GM12878 (cell line): ENCODE data around the gene CNOT8. TPM values are rescaled to one million over a fixed set of nuclear protein-coding genes. Genes with fewer than 3 reads are reported as not detected.

ENCODE experiments used
- ATAC-seq: fragments of 200-7000 bp; cut with Tn5 transposase; 3 replicates; pipeline ENCODE4 v1.9.1; 2020; ENCODE audit warnings: mild to moderate bottlenecking, moderate library complexity
- BruUV-seq: library from RNA; stranded (reverse); fragments of 400-500 nt; replicated peaks from 2 replicates; lab custom pipeline; 2021; lab: Mats Ljungman, UMichigan
- CTCF ChIA-PET: fragments of 300-600 bp; sonication (Branson Sonifier 250); formaldehyde crosslinking; extraction: SDS; loops from one replicate; lab custom pipeline; 2021; ENCODE audit warnings: inconsistent platforms; lab: Yijun Ruan, JAX
- POLR2A ChIA-PET: fragments of 350-600 bp; formaldehyde crosslinking; extraction: SDS; loops from one replicate; lab custom pipeline; 2021; ENCODE audit warnings: inconsistent platforms; lab: Charles Lee
- RAD21 ChIA-PET: fragments of 300-600 bp; sonication (Branson Sonifier 250); formaldehyde crosslinking; loops from one replicate; lab custom pipeline; 2023; ENCODE audit warnings: antibody characterized with exemption; ENCODE audit not compliant: unreplicated experiment; lab: Charles Lee
- SMC1A ChIA-PET: fragments of 300-600 bp; sonication (Branson Sonifier 250); formaldehyde crosslinking; loops from one replicate; lab custom pipeline; 2023; ENCODE audit not compliant: unreplicated experiment, uncharacterized antibody; lab: Charles Lee
- DNase-seq: peaks from one replicate; pipeline ENCODE4 v3.0.0-alpha.2; 2011; ENCODE audit warnings: low read depth, low spot score
- FAIRE-seq: peaks from 3 replicates; lab custom pipeline; 2011; peaks lifted over from hg19 to GRCh38; lab: Jason Lieb, UNC
- H2AFZ ChIP-seq: 2 replicates; pipeline ENCODE4 v1.6.0; 2011; ENCODE audit warnings: low read depth, low read length, control low read depth; ENCODE audit not compliant: control insufficient read depth
- H3K27ac ChIP-seq: 2 replicates; pipeline ENCODE4 v1.5.1; 2011; ENCODE audit warnings: control low read depth; ENCODE audit not compliant: control insufficient read depth, insufficient read depth
- H3K27me3 ChIP-seq, 2 experiments: replicated peaks in 1 of 2; 2 replicates each; pipeline versions ENCODE4 v1.6.0 to v1.6.1; 2011; ENCODE audit warnings: low read length in 1 of 2; ENCODE audit not compliant: control insufficient read depth in 2 of 2, insufficient read depth in 2 of 2
- H3K36me3 ChIP-seq, 2 experiments: 2 replicates each; pipeline ENCODE4 v1.5.1; 2011; ENCODE audit warnings: low read length in 1 of 2; ENCODE audit not compliant: control insufficient read depth in 2 of 2, insufficient read depth in 2 of 2
- H3K4me1 ChIP-seq: 2 replicates; pipeline ENCODE4 v1.6.1; 2011; ENCODE audit warnings: mild to moderate bottlenecking, low read length, moderate library complexity, mixed read lengths; ENCODE audit not compliant: control insufficient read depth, insufficient read depth
- H3K4me2 ChIP-seq: 2 replicates; pipeline ENCODE4 v1.6.0; 2011; ENCODE audit warnings: control low read depth; ENCODE audit not compliant: control insufficient read depth, insufficient read depth
- H3K4me3 ChIP-seq: fragments of 200-600 bp; sonication (generic); 2 replicates; pipeline ENCODE4 v1.5.1; 2016
- H3K79me2 ChIP-seq: 2 replicates; pipeline ENCODE4 v1.6.0; 2011; ENCODE audit warnings: low read length; ENCODE audit not compliant: control insufficient read depth, insufficient read depth
- H3K9ac ChIP-seq: 2 replicates; pipeline ENCODE4 v1.8.0; 2011; ENCODE audit warnings: low read length, control low read depth, mixed read lengths; ENCODE audit not compliant: control insufficient read depth, insufficient read depth
- H3K9me3 ChIP-seq: replicated peaks from 3 replicates; pipeline ENCODE4 v1.5.1; 2011; ENCODE audit warnings: mild to moderate bottlenecking, low read length; ENCODE audit not compliant: control insufficient read depth, insufficient read depth
- H4K20me1 ChIP-seq: 2 replicates; pipeline ENCODE4 v1.6.0; 2011; ENCODE audit not compliant: control insufficient read depth, insufficient read depth
- BHLHE40 ChIP-seq, 2 experiments: fragments of 450-650 bp in 1 of 2; IDR thresholded peaks; 2 replicates each; pipeline ENCODE4 v1.6.1; 2011 to 2017; ENCODE audit warnings: low read depth in 2 of 2, borderline replicate concordance in 1 of 2, improper control_type of control experiment in 1 of 2, low read length in 1 of 2, mild to moderate bottlenecking in 1 of 2
- CHD1 ChIP-seq: IDR thresholded peaks from 2 replicates; pipeline ENCODE4 v1.6.1; 2012; ENCODE audit warnings: low read depth, low read length, improper control_type of control experiment
- CREB1 ChIP-seq: IDR thresholded peaks from 2 replicates; pipeline ENCODE4 v1.6.1; 2012; ENCODE audit warnings: low read depth, mild to moderate bottlenecking, inconsistent platforms
- ETV6 ChIP-seq, 2 experiments: fragments of 450-650 bp in 1 of 2; IDR thresholded peaks in 1 of 2; conservative IDR thresholded peaks in 1 of 2; 2 replicates each; pipeline ENCODE4 v1.6.1; 2014; ENCODE audit warnings: antibody characterized with exemption in 1 of 2, borderline replicate concordance in 1 of 2, low read depth in 1 of 2, mild to moderate bottlenecking in 1 of 2, moderate library complexity in 1 of 2
- POU2F2 ChIP-seq: IDR thresholded peaks from 3 replicates; pipeline ENCODE4 v1.6.1; 2011; ENCODE audit warnings: low read depth, mild to moderate bottlenecking, low read length, borderline replicate concordance
- RAD21 ChIP-seq: IDR thresholded peaks from 2 replicates; pipeline ENCODE4 v1.6.1; 2011; ENCODE audit warnings: mild to moderate bottlenecking, low read depth, low read length, moderate library complexity; ENCODE audit not compliant: insufficient read depth
- SMC3 ChIP-seq: IDR thresholded peaks from 2 replicates; pipeline ENCODE4 v1.6.1; 2011; ENCODE audit warnings: low read length, improper control_type of control experiment, borderline replicate concordance
- SUPT20H ChIP-seq: IDR thresholded peaks from 2 replicates; pipeline ENCODE4 v1.6.1; 2011; ENCODE audit warnings: low read depth, mild to moderate bottlenecking, low read length, moderate library complexity, borderline replicate concordance; ENCODE audit not compliant: control insufficient read depth
- YY1 ChIP-seq: IDR thresholded peaks from 2 replicates; pipeline ENCODE4 v1.6.1; 2011; ENCODE audit warnings: low read depth, mild to moderate bottlenecking, low read length
- ZNF24 ChIP-seq: fragments of 450-650 bp; IDR thresholded peaks from 2 replicates; pipeline ENCODE4 v1.6.1; 2017; ENCODE audit warnings: antibody characterized with exemption, mild to moderate bottlenecking
- WGBS: methylation state at CpG from one replicate; pipeline ENCODE4 v1.1.6; 2016; ENCODE audit warnings: low lambda C conversion rate; ENCODE audit not compliant: insufficient replicate concordance, insufficient coverage; ENCODE audit errors: missing lambda C conversion rate; 5-methylcytosine and 5-hydroxymethylcytosine counted together
- in situ Hi-C: fragments of 300-500 bp; cut with MboI; formaldehyde crosslinking; loops from 9 replicates; pipeline ENCODE4 v1.14.3; 2018; ENCODE audit warnings: mixed read lengths
- intact Hi-C: fragments of 100-400 bp; cut with micrococcal nuclease; formaldehyde crosslinking; loops from one replicate; pipeline ENCODE4 v1.14.2; 2022; ENCODE audit not compliant: unreplicated experiment
- polyA plus RNA-seq, 11 experiments: library from polyadenylated mRNA; depleted of rRNA in 4 of 11; unstranded in 6 of 11; stranded (reverse) in 5 of 11; fragments of >200 nt; fragmentation: Nextera tagmentation in 4 of 11; fragmentation: Illumina TruSeq in 1 of 11; extraction: Ambion mirVana in 4 of 11; extraction: Trizol in 1 of 11; gene quantifications; 1 replicate in 1 of 11; 2 replicates in 10 of 11; pipeline versions ENCODE4 v1.2.1 to v1.2.3, GENCODE V29; 2011 to 2016; ENCODE audit warnings: inconsistent platforms in 2 of 11, missing spikeins in 2 of 11, low read depth in 1 of 11
- total RNA-seq, 4 experiments: library from RNA; depleted of rRNA in 3 of 4; stranded (reverse); fragments of >200 nt in 3 of 4; fragmentation: Illumina TruSeq in 1 of 4; extraction: Trizol in 1 of 4; gene quantifications; 2 replicates each; pipeline versions ENCODE4 v1.2.1 to v1.2.3, GENCODE V29; 2013 to 2021
- TF ChIP-seq, protein P1 (sequence below): fragments of 450-650 bp; IDR thresholded peaks from 2 replicates; pipeline ENCODE4 v1.6.1; 2017; ENCODE audit warnings: mild to moderate bottlenecking, moderate library complexity
- TF ChIP-seq, protein P2 (sequence below): fragments of 150-350 bp; IDR thresholded peaks from 2 replicates; pipeline ENCODE4 v1.6.1; 2014; ENCODE audit warnings: mild to moderate bottlenecking, low read depth, low read length
- TF ChIP-seq, protein P3 (sequence below): IDR thresholded peaks from 2 replicates; pipeline ENCODE4 v1.6.1; 2011; ENCODE audit warnings: borderline replicate concordance, low read depth, mild to moderate bottlenecking, moderate library complexity, low read length; ENCODE audit not compliant: insufficient read depth, poor library complexity, severe bottlenecking

Gene CNOT8
- total and polyA plus RNA-seq, 10 of the 15 experiments (the other 5 are each of a cell fraction or from before 2014, with no cell fraction given): 13.2 to 57.1 (median 39.0) TPM

DNA sequence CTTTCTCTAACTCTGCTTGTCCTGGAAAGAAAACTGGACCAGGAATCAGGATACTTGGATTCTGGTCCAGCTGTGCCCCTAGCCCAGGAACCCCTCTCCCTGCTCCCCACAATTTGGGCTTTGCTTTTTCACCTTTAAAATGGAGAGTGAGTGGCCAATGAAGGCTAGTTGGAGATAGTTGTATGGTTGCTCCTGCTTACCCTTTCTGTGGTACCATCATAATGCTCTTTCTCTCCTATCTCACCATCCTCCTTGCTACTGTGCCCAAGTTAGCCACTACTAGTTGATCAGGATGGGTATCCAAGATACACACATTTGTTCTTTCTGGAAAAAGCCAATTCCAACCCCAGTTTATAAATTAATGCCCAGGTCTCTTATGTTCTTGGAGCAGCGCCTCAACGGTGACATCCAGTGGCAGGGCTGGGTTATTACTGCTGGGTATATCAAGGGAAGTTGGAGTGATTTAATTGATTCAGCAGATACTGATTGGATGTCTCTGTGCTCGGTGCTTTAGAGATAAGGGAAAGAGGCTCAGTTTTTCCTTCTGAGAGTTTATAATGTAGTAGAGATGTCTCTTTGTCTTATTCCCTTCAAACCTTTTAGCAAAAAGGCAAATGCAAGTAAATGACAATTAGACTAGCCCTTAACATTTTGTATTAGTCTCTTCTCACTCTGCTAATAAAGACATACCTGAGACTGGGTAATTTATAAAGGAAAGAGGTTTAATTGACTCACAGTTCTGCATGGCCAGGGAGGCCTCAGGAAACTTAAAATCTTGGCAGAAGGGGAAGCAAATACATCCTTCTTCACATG lies 46.6 kb upstream of the CNOT8 start:
- ATAC-seq (peak; percentile 90), FAIRE-seq (no peak), DNase-seq (peak; percentile 9)
- RAD21 ChIA-PET: interaction anchor here (0.6 to 1.1 kb wide), 2 partner anchors 53 to 191 kb away, joined by 3 read pairs; no protein-coding TSS in a partner anchor
- no peak overlapping the region for H2AFZ ChIP-seq
- SMC1A ChIA-PET: interaction anchor here (1.0 to 1.1 kb wide), 2 partner anchors 53 to 160 kb away, joined by 3 to 5 read pairs; no protein-coding TSS in a partner anchor
- in situ Hi-C loops: loop anchor here (5.0 kb wide), 1 partner anchor 165 kb away; no protein-coding TSS in a partner anchor
- no peaks in the 10 kb centered on the region for H3K79me2 ChIP-seq
- no peaks in the 10 kb centered on the region for H3K4me1 ChIP-seq
- H3K36me3 ChIP-seq: peaks cover 33 to 61% of the 10 kb centered on the region in 2 experiments
- H3K9ac ChIP-seq: no peak overlapping the region
- WGBS: 46% methylated on average over 3 of the region's 3 CpGs
- H3K9me3 ChIP-seq: no peaks in the 10 kb centered on the region
- intact Hi-C loops: loop anchor here (1.0 to 5.0 kb wide), 2 partner anchors 55 to 162 kb away; partner anchors contain the start of gene LARP1
- POLR2A ChIA-PET: no interaction called here
- no TSS peak for BruUV-seq
- CTCF ChIA-PET: interaction anchor here (1.3 to 2.6 kb wide), 2 partner anchors 157 to 162 kb away, joined by 3 to 18 read pairs; no protein-coding TSS in a partner anchor
- H3K4me2 ChIP-seq: no peak overlapping the region
- H3K27me3 ChIP-seq: no peaks in the 10 kb centered on the region
- no peak overlapping the region for H3K4me3 ChIP-seq
- H4K20me1 ChIP-seq: no peaks in the 10 kb centered on the region
- H3K27ac ChIP-seq: no peak overlapping the region
- TF ChIP-seq POU2F2 (no peak), ETV6 (conservative IDR thresholded peaks at IDR 0.05 in 1 of 2, IDR thresholded peaks at IDR 0.05 in 1 of 2; ENCODE audit: borderline replicate concordance in 1 of 2, low read depth in 1 of 2) (no peak), BHLHE40 (IDR thresholded peaks at IDR 0.05; ENCODE audit: borderline replicate concordance in 1 of 2, low read depth in 2 of 2, low read length in 1 of 2) (no peak), SMC3 (peak; percentile 76; the same call in 1 of the 2 replicates), CREB1 (no peak), ZNF24 (no peak), CHD1 (no peak), SUPT20H (no peak), RAD21 (peak; percentile 91), YY1 (peak; percentile 62; the same call in 1 of the 2 replicates)
- TF ChIP-seq, protein P1, sequence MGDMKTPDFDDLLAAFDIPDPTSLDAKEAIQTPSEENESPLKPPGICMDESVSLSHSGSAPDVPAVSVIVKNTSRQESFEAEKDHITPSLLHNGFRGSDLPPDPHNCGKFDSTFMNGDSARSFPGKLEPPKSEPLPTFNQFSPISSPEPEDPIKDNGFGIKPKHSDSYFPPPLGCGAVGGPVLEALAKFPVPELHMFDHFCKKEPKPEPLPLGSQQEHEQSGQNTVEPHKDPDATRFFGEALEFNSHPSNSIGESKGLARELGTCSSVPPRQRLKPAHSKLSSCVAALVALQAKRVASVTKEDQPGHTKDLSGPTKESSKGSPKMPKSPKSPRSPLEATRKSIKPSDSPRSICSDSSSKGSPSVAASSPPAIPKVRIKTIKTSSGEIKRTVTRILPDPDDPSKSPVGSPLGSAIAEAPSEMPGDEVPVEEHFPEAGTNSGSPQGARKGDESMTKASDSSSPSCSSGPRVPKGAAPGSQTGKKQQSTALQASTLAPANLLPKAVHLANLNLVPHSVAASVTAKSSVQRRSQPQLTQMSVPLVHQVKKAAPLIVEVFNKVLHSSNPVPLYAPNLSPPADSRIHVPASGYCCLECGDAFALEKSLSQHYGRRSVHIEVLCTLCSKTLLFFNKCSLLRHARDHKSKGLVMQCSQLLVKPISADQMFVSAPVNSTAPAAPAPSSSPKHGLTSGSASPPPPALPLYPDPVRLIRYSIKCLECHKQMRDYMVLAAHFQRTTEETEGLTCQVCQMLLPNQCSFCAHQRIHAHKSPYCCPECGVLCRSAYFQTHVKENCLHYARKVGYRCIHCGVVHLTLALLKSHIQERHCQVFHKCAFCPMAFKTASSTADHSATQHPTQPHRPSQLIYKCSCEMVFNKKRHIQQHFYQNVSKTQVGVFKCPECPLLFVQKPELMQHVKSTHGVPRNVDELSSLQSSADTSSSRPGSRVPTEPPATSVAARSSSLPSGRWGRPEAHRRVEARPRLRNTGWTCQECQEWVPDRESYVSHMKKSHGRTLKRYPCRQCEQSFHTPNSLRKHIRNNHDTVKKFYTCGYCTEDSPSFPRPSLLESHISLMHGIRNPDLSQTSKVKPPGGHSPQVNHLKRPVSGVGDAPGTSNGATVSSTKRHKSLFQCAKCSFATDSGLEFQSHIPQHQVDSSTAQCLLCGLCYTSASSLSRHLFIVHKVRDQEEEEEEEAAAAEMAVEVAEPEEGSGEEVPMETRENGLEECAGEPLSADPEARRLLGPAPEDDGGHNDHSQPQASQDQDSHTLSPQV: 0 out of 2 replicates have a peak, but pooled peaks have one; percentile 40
- TF ChIP-seq, protein P2, sequence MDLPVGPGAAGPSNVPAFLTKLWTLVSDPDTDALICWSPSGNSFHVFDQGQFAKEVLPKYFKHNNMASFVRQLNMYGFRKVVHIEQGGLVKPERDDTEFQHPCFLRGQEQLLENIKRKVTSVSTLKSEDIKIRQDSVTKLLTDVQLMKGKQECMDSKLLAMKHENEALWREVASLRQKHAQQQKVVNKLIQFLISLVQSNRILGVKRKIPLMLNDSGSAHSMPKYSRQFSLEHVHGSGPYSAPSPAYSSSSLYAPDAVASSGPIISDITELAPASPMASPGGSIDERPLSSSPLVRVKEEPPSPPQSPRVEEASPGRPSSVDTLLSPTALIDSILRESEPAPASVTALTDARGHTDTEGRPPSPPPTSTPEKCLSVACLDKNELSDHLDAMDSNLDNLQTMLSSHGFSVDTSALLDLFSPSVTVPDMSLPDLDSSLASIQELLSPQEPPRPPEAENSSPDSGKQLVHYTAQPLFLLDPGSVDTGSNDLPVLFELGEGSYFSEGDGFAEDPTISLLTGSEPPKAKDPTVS: no peak
- TF ChIP-seq, protein P3, sequence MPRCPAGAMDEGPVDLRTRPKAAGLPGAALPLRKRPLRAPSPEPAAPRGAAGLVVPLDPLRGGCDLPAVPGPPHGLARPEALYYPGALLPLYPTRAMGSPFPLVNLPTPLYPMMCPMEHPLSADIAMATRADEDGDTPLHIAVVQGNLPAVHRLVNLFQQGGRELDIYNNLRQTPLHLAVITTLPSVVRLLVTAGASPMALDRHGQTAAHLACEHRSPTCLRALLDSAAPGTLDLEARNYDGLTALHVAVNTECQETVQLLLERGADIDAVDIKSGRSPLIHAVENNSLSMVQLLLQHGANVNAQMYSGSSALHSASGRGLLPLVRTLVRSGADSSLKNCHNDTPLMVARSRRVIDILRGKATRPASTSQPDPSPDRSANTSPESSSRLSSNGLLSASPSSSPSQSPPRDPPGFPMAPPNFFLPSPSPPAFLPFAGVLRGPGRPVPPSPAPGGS: no peak
